Dermis microvascular lymphatic vessel endothelial cell (primary cell): ENCODE data around the gene RAMP1. TPM values are rescaled to one million over a fixed set of nuclear protein-coding genes. Genes with fewer than 3 reads are reported as not detected.

Experiments
- DNase-seq, 2 donors: peaks; one replicate each; pipeline versions ENCODE4 v3.0.0 to v3.0.0-alpha.2; 2010; ENCODE audit warnings: low read depth in 2 of 2
- total RNA-seq: library from RNA; depleted of rRNA; stranded (reverse); fragments of >200 nt; gene quantifications from 2 replicates; pipeline ENCODE4 v1.2.1, GENCODE V29; 2014

Gene RAMP1
- total RNA-seq, 1 donor from 2014 or later: not detected

DNA sequence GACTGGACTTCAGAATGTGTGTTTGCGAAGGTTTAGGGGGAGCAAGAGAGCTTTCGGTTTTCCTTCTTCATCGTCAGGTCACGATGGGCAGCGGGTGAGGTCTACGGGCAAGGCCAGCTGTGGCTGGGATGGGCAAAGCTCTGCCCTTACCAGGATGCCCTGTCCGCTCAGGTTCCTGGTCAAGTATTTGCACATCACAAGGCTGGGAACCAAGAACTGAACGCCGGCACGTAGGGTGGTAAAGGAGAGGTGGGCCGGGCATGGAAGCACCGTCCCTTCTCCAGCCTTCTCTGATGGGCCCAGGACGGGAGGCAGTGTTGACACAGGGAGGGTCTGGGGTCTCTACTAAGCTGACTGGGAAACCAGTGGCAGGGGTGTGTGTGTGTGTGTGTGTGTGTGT, 56.9 kb downstream of the RAMP1 start:
- no peak for DNase-seq

GRCh38 chr2:237917696-237918374, 58.4 kb downstream of the RAMP1 start:
- DNase-seq: no peak

DNA sequence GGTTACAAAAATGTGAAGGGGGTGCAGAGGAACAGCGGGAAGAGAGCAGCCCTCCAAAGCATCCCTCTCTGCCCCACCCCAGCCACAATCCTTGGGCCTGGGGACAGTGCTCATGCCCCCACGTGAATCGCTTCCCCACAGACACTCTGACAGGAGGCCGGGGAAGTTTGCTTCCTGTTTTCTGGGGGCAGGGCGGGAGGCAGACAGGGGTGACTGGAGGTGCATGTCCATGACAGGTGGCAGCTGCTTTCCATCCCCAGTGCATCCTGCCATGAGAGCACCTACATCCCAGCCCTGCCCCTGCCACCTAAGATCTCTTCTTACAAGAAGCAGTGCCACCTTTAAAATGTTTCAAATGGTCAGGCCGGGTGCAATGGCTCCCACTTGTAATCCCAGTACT, 60.2 kb downstream of the RAMP1 start:
- no peak for DNase-seq

DNA sequence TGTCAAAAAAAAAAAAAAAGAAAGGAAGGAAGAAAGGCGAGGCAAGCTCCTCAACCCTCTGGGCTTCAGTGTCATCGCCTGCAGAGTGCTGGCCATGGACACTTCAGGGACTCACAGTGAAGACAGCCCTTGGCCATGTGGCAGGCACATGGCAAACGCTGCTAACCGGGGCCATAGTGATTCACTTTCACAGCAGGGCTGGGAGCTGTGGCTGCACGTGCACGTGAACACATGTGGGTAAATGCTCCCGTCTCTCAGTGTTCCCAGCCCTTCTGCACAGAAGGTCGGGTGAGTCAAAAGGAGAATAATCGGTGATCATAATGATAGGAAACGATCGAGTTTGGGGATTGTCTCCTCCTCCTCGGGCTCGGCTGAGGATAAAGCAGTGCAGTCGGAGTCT, 61.2 kb downstream of the RAMP1 start:
- no peak for DNase-seq

GRCh38 chr2:237921967-237922492, 62.6 kb downstream of the RAMP1 start:
- no peak for DNase-seq

- DNase-seq: no peak
These were observed 63.4 kb downstream of the RAMP1 start for GRCh38 chr2:237922641-237923361.

DNA sequence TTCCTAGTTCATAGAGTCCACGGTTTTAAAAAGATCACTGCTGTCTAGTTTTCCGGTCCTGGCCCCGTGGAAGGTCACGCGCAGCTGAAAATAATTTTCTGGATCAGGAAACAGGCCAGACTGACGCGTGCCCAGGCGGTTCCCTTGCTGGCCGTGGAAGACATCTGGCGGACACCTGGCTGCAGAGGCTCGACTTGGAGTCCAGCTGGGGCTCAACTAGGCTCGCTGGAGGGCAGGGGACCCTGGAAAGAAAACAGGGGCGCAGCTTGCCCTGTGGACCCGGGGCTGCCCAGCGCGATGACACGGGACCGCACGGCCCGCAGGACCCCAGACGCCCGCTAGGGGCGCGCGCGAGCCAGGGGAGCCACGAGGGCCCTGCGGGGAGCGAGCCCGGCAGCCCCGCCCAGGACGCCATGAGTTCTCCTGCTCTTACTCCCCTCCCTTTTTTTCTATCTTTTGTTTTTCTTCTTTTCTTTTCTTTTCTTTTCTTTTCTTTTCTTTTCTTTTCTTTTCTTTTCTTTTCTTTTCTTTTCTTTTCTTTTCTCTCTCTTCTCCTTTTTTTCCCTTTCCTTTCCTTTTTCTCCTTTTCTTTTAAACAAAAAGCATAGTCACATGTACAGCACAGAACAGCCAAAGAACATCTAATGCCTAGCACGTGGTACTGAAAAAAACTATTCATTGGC, 64.2 kb downstream of the RAMP1 start:
- peak; percentile 61 for DNase-seq

DNA sequence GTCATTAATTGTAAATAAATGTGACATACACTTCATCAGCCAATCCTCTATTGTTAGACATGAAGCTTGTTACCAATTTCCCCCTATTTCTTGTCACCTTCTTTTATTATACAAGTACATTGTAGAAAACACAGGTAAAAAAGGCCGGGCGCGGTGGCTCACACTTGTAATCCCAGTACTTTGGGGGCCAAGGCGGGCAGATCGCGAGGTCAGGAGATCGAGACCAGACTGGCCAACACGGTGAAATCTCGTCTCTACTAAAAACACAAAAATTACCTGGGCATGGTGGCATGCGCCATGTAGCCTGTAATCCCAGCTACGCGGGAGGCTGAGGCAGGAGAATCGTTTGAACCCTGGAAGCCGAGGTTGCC, 64.7 kb downstream of the RAMP1 start:
- DNase-seq: no peak

GRCh38 chr2:237927135-237927534, 67.7 kb downstream of the RAMP1 start:
- no peak for DNase-seq

- no peak for DNase-seq
These were observed 68.6 kb downstream of the RAMP1 start for GRCh38 chr2:237927986-237928385.

- DNase-seq: no peak
These were observed 70.6 kb downstream of the RAMP1 start for GRCh38 chr2:237929979-237930378.

- no peak for DNase-seq
These were observed 71.8 kb downstream of the RAMP1 start for GRCh38 chr2:237931205-237931721.

DNA sequence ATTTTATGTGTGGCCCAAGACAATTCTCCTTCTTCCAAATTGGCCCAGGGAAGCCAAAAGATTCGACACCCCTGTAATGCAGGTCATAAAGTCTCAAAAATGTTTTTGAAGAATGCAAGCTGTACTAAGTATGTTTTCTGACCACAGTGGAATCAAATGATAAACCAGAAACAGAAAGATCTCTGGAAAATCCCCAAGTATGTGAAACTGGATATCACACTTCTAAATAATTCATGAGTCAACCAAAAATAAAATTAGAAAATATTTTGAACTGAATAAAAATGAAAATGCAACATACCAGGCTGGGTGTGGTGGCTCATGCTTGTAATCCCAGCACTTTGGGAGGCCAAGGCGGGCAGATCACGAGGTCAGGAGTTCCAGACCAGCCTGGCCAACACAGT, 73.3 kb downstream of the RAMP1 start:
- DNase-seq: no peak

DNA sequence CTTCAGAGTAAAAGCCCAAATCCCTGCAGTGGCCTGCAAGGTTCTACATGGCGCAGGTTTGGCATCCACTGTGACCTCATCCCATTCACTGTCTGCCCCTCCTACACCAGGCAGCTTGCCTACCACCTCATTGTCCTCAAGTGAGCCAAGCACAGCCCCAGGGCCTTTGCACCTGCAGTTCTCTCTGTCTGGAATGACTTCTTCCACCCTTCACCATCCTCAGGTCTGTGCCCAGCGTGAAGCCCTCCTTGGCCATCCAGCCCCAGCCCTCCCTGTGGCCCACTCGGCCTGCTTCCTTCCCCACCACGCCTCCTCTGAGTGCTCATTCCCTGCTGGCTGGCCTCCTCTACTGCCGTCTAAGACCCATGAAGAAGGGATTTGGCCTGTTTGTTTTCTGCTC, 74.8 kb downstream of the RAMP1 start:
- DNase-seq: no peak

- peak in 1 of 2 donors; percentile 33 for DNase-seq
These were observed 76.5 kb downstream of the RAMP1 start for GRCh38 chr2:237935740-237936452.

DNA sequence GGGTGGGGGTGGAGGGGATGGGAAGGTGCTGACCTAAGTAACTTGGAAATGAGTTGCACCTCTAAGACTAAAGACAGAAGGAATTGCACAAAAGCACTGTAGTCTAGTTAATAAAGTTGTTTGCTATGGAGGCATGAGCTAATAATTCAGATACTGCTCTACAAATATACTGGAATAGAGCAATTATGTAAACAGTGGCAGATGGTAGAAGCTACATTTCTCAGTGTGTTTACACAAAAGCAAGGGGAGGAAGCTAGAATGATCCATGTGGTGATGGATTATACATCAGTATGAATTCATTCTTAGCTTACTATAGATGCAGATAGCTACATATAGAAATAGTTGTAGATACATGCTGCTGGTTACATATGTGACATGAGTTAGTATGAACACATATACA, 79.8 kb downstream of the RAMP1 start:
- DNase-seq: no peak

DNA sequence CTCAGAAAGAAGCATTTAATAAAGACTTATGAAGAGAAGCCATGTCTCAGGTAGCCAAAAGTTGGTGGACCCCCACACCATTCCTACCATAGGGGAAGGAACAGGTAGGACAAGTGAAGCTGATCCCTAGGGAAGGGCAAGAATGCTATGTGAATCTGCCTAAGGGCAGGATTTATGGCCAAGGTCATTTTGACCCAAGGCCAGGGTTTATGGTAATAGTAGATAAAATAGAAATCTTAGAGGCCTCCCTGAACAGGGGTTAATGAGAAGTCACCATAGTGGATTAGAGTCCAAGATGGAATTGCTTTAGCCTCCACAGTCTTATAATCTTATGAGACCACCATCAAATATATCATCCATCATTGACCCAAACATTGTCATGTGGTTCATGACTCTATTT, 81.4 kb downstream of the RAMP1 start:
- no peak for DNase-seq

- no peak for DNase-seq
These were observed 81.8 kb downstream of the RAMP1 start for GRCh38 chr2:237941239-237941638.

- peak in 1 of 2 donors; percentile 27 for DNase-seq
These were observed 83.1 kb downstream of the RAMP1 start for GRCh38 chr2:237942513-237942899.

DNA sequence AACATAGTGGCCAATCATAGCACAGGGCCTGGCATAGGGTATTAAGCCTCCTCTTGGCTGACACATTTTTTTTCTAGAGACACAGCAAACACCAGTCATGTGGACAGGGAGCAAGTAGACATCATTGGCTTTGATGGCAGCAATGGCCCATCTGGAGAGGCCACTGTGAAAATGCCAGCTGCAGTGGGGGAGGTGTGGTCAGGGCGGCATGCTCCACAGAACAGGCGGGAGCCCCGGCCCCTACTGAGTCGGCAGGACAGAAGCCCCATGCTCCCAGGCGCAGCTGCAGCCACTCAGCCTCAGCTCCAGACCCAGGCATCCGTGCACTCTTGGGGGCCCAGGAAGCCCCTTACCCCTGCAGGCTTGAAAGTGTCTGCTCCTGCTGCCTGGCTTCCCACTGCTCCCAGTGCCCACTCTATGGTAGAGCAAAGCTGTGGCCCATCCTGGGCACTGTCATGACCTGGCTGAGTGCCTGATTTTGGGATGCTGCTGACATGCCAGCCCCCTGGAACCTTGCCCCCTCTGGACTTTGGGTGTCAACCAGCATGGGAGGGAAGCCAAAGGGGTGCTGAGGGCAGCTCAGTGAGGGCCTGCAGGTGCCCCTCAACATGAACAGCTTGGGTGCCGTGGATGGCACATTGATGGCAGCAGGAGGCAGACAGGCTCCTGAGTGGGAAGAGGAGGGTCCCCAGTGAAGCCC, 84.1 kb downstream of the RAMP1 start:
- no peak for DNase-seq

DNA sequence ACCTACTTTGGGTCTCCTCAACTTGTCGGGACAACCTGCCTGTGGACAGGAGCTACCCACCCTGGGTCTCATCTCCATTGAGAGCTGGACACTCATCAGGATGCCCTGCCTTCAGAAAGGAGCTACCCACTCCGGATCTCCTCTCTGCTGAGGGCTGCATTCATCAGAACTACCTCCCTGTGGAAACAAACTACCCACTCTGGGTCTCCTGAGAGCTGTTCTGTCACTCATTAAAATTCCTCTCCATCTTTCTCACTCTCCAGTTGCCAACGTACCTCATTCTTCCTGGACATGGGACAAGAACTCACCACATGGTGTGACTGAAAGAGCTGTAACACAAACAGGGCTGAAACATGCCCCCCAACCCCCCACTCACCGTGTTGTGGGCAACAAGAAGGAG, 84.9 kb downstream of the RAMP1 start:
- DNase-seq: no peak
